ENCODE measurements around the gene TBC1D10A.

DNA sequence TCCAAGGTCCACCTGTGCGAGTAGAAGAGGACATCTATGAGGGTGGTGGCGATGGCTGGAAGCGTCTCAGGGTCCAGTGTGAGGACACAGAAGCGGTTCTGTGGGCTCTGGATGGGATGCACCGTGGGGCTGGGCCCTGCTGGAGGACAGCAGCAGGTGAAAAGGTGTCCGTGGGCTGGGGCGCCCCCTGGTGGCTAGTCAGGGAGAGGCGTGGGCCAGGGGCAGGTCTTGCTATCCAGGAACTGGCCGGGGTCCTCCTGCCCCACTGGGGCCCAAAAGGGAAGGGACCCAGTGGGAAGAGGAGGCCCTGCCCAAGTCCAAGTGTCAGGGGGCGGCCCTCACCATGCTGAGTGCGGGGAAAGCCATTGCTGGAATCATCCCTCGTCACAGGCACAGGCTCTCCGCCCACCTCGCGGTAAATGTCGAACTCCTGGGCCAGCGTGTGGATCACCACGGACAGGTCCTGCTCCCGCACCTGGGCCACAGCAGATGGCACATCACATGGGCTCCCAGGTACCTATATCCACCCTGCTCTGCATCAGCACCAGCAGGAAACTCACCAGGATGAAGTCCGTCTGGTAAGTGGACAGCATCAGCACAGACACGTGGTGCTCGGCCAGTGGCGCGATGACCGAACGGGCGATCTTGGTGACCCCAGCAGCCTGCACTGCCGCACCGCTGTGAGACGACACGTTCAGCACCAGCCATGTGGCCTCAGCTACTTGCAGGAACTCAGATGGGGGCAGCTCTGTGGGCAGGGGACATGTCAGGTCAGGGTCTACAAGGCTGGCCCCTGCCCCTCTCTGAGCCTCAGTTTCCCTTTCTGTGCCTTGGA, 39.7 kb downstream of the TBC1D10A start:
- TF ChIP-seq CTCF (conservative IDR thresholded peaks at IDR 0.05) (peak; percentile 97), EZH2 (IDR thresholded peaks at IDR 0.05; ENCODE audit: low read depth) (no peak)

All from PC-9 (cell line).